ENCODE measurements around the gene DOCK3.

DOCK3 gene

DNA sequence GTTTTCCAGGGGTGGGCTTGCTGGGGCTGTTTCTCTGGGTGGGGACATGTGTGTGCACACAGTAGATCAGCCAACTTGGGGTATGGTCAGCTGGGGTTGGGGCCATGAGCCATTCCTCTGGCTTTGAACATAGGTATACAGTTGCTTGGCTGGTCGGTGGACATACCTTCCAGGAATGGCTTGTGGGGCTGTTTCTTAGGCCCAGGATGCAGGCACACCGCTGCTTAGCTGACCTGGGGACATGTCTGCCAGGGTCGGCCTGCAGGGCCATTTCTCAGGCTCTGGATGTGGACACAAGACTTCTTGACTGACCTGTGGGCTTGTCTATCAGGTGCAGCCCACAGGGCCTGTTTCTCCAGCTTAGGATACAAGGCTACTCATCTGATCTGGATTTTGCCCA lies 130.6 kb downstream of the DOCK3 start:
- ChIA-PET POLR2A (no interaction called here), CTCF (no interaction called here)
- no peak for DNase-seq (ENCODE audit: extremely low spot score)
- TF ChIP-seq, protein P1, sequence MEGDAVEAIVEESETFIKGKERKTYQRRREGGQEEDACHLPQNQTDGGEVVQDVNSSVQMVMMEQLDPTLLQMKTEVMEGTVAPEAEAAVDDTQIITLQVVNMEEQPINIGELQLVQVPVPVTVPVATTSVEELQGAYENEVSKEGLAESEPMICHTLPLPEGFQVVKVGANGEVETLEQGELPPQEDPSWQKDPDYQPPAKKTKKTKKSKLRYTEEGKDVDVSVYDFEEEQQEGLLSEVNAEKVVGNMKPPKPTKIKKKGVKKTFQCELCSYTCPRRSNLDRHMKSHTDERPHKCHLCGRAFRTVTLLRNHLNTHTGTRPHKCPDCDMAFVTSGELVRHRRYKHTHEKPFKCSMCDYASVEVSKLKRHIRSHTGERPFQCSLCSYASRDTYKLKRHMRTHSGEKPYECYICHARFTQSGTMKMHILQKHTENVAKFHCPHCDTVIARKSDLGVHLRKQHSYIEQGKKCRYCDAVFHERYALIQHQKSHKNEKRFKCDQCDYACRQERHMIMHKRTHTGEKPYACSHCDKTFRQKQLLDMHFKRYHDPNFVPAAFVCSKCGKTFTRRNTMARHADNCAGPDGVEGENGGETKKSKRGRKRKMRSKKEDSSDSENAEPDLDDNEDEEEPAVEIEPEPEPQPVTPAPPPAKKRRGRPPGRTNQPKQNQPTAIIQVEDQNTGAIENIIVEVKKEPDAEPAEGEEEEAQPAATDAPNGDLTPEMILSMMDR (IDR thresholded peaks at IDR 0.05; ENCODE audit: control extremely low read depth, extremely low read depth, low read depth, missing control alignments) = no peak

DNA sequence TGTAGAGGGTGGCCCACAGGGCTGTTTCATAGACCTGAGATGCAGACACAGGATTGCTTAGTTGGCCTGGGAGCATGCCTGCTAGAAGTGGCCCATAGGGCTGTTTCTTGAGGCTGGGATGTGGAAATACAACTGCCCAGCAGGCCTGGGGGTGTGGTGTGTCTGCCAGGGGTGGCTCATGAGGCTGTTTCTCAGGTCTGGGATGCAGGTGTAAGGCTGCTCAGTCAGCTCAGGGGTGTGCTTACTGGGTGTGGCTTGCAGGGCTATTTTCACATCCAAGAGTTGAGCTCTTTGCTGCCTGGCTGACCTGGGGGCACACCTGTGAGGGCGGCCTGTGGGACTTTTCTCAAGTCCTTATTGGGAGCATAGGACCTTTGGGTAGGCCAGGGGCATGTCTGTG lies 131.3 kb downstream of the DOCK3 start:
- TF ChIP-seq, protein P1 (IDR thresholded peaks at IDR 0.05; ENCODE audit: control extremely low read depth, extremely low read depth, low read depth, missing control alignments) = no peak
- POLR2A ChIA-PET = no interaction called here
- no peak for DNase-seq (ENCODE audit: extremely low spot score)
- CTCF ChIA-PET = no interaction called here

DNA sequence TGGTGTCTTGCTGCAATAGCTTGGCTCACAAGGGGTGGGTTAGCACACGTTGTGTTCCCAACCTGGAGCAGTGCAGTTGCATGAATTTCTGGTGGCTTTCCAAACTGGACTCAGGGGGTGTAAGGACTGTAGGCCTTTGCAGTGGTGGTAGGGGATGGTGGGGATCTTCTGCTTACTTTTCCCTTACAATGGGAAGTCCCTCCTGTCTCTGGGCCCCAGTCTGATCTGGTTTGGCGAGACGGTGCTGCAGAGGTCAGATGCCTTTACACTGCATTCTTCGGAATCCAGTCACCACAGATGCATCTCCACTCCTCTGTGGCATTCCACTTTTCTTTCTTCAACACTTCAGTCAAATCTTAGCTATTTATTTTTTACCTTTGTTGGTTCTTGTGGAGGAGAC lies 132.1 kb downstream of the DOCK3 start:
- ChIA-PET POLR2A (no interaction called here), CTCF (no interaction called here)
- DNase-seq (ENCODE audit: extremely low spot score) = no peak
- TF ChIP-seq, protein P1 (IDR thresholded peaks at IDR 0.05; ENCODE audit: control extremely low read depth, extremely low read depth, low read depth, missing control alignments) = no peak

DNA sequence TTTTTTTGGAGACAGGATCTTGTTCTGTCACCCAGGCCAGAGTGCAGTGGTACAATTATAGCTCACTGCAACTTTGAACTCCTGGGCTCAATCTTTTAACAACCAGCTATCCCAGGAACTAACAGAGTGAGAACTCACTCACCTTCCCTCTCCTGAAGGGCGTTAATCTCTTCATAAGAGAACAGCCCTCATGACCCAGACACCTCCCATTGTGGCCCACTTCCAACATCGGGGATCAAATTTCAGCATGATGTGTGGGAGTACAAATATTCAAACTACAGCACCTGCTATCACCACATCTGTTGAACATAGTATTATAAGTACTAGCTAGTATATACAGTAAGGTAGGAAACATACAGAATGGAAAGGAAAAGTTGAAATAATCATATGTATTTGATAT lies 132.5 kb downstream of the DOCK3 start:
- DNase-seq (ENCODE audit: extremely low spot score) = no peak
- TF ChIP-seq, protein P1 (IDR thresholded peaks at IDR 0.05; ENCODE audit: control extremely low read depth, extremely low read depth, low read depth, missing control alignments) = no peak
- ChIA-PET CTCF (no interaction called here), POLR2A (no interaction called here)

DNA sequence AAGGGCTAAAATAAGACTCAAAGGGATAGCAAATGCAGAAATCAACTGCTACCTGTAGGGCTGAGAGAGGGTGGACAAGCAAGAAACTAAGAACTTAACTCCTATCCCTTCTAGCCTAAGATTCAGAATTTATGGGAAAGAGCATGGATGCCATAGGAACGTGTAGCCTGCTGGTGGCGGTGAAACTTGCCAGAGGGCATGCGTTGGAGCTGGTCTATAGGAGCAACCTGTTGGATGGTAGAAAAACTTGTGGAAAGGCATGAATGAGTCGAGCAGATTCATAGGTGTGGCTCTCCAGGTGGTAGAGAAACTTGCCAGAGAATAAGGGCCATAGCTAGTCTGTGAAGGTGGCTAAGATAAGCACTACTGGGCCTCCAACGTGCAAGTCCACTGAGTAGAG lies 137.2 kb downstream of the DOCK3 start:
- ChIA-PET POLR2A (no interaction called here), CTCF (no interaction called here)
- DNase-seq (ENCODE audit: extremely low spot score) = no peak
- TF ChIP-seq, protein P1 (IDR thresholded peaks at IDR 0.05; ENCODE audit: control extremely low read depth, extremely low read depth, low read depth, missing control alignments) = no peak

DNA sequence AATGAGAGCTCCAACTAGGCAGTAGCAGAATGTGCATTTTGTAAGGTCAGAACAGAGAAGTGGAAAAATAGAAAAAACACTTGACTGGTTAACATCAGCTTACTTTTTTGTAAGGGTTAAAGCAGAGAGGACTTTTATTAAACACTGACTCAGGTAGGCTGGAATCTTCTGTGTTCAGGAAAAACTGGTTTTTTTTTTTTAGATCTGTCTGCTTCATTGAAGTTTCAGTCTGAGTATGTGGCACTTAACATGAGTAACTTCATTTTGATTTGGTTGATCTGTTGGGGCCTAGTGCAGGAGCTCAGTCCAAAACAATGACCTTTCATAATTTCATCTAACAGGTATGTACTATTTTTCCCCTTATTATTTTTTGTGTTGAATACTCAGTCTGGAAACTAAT lies 141.1 kb downstream of the DOCK3 start:
- CTCF ChIA-PET = no interaction called here
- DNase-seq (ENCODE audit: extremely low spot score) = no peak
- TF ChIP-seq, protein P1 (IDR thresholded peaks at IDR 0.05; ENCODE audit: control extremely low read depth, extremely low read depth, low read depth, missing control alignments) = no peak
- POLR2A ChIA-PET = no interaction called here

DNA sequence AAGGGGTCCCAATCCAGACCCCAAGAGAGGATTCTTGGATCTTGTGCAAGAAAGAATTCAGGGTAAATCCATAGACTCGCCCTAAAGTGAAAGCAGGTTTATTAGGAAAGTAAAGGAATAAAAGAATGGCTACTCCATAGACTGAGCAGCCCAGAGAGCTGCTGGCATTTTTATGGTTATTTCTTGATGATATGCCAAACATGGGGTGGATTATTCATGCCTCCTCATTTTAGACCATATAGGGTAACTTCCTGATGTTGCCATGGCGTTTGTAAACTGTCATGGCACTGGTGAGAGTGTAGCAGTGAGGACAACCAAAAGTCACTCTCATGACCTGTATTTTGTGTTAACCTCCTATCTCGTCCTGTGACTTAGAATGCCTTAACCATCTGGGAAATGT lies 142.2 kb downstream of the DOCK3 start:
- POLR2A ChIA-PET = no interaction called here
- TF ChIP-seq, protein P1 (IDR thresholded peaks at IDR 0.05; ENCODE audit: control extremely low read depth, extremely low read depth, low read depth, missing control alignments) = no peak
- CTCF ChIA-PET = no interaction called here
- DNase-seq (ENCODE audit: extremely low spot score) = no peak
